GM23338 (cell line): Measurements from ENCODE around the gene ROR1. TPM values are rescaled to one million over a fixed set of nuclear protein-coding genes. Genes with fewer than 3 reads are reported as not detected.

Experiments used
- ATAC-seq: fragments of 200-7000 bp; cut with Tn5 transposase; 3 replicates; pipeline ENCODE4 v1.9.1; 2020
- DNase-seq: peaks from one replicate; pipeline ENCODE4 v3.0.0-alpha.2; 2015; ENCODE audit warnings: low spot score
- H2AFZ ChIP-seq: fragments of 200-600 bp; sonication (generic); 2 replicates; pipeline ENCODE4 v1.8.0; 2016; ENCODE audit warnings: antibody characterized with exemption, mild to moderate bottlenecking, moderate library complexity
- H3F3A ChIP-seq: fragments of 200-600 bp; sonication (generic); replicated peaks from 2 replicates; pipeline ENCODE4 v1.8.0; 2017; ENCODE audit warnings: antibody characterized with exemption, mixed run types, low read depth
- H3K27ac ChIP-seq: fragments of 200-600 bp; sonication (generic); 2 replicates; pipeline ENCODE4 v1.6.1; 2016; ENCODE audit warnings: low read depth
- H3K27me3 ChIP-seq: fragments of 200-600 bp; sonication (generic); 2 replicates; pipeline ENCODE4 v1.8.0; 2016; ENCODE audit warnings: mild to moderate bottlenecking, mixed run types, moderate library complexity; ENCODE audit not compliant: insufficient read depth
- H3K36me3 ChIP-seq: fragments of 200-600 bp; sonication (generic); 2 replicates; pipeline ENCODE4 v1.8.0; 2016; ENCODE audit warnings: mild to moderate bottlenecking; ENCODE audit not compliant: insufficient read depth
- H3K4me1 ChIP-seq: fragments of 200-600 bp; sonication (generic); 2 replicates; pipeline ENCODE4 v1.8.0; 2016; ENCODE audit warnings: mild to moderate bottlenecking, moderate library complexity; ENCODE audit not compliant: insufficient read depth
- H3K4me2 ChIP-seq: fragments of 200-600 bp; sonication (generic); 2 replicates; pipeline ENCODE4 v1.7.1; 2017; ENCODE audit warnings: mixed run types
- H3K4me3 ChIP-seq: fragments of 200-600 bp; sonication (generic); 2 replicates; pipeline ENCODE4 v1.6.1; 2016; ENCODE audit warnings: mixed run types
- H3K79me2 ChIP-seq: fragments of 200-600 bp; sonication (generic); replicated peaks from 2 replicates; pipeline ENCODE4 v1.8.0; 2017; ENCODE audit warnings: mild to moderate bottlenecking; ENCODE audit not compliant: insufficient read depth
- H3K9me2 ChIP-seq: fragments of 200-600 bp; sonication (generic); 2 replicates; pipeline ENCODE4 v1.8.0; 2017; ENCODE audit not compliant: insufficient read depth
- H4K20me1 ChIP-seq: fragments of 200-600 bp; sonication (generic); replicated peaks from 2 replicates; pipeline ENCODE4 v1.8.0; 2017; ENCODE audit warnings: mild to moderate bottlenecking; ENCODE audit not compliant: insufficient read depth
- H3K27ac Mint-ChIP-seq: 2 replicates; pipeline ENCODE4 v1.8.0; 2020; ENCODE audit warnings: inconsistent platforms, mild to moderate bottlenecking, moderate library complexity, mixed read lengths
- H3K27me3 Mint-ChIP-seq: 3 replicates; pipeline ENCODE4 v1.8.0; 2022; ENCODE audit warnings: low read depth, mild to moderate bottlenecking, moderate library complexity, mixed read lengths, inconsistent platforms; ENCODE audit not compliant: insufficient read depth, poor library complexity
- H3K36me3 Mint-ChIP-seq: 3 replicates; pipeline ENCODE4 v1.8.0; 2021; ENCODE audit warnings: low read depth, mild to moderate bottlenecking, inconsistent platforms, moderate library complexity, mixed read lengths
- H3K4me1 Mint-ChIP-seq: 3 replicates; pipeline ENCODE4 v1.8.0; 2020; ENCODE audit warnings: mild to moderate bottlenecking, inconsistent platforms, mixed read lengths
- H3K4me3 Mint-ChIP-seq: 3 replicates; pipeline ENCODE4 v1.8.0; 2021; ENCODE audit warnings: moderate library complexity, mild to moderate bottlenecking, inconsistent platforms, mixed read lengths
- H3K9me3 Mint-ChIP-seq: 3 replicates; pipeline ENCODE4 v1.8.0; 2020; ENCODE audit warnings: moderate library complexity, mild to moderate bottlenecking, inconsistent platforms, mixed read lengths
- CREB1 ChIP-seq: fragments of 250-450 bp; sonication (Bioruptor Pico); IDR thresholded peaks from 2 replicates; pipeline ENCODE4 v1.5.0; 2020; ENCODE audit warnings: low read depth, mild to moderate bottlenecking, moderate library complexity
- CTCF ChIP-seq, 2 experiments: fragments of 200-600 bp in 1 of 2; sonication (generic) in 1 of 2; conservative IDR thresholded peaks; 2 replicates each; pipeline versions ENCODE4 v1.5.1 to v1.6.1; 2016 to 2017; ENCODE audit warnings: antibody characterized with exemption in 2 of 2, low read depth in 2 of 2, mild to moderate bottlenecking in 2 of 2, moderate library complexity in 1 of 2
- ETS1 ChIP-seq: IDR thresholded peaks from 2 replicates; pipeline ENCODE4 v1.6.1; 2016; ENCODE audit warnings: antibody characterized with exemption
- EZH2 ChIP-seq: fragments of 200-600 bp; sonication (generic); IDR thresholded peaks from one replicate; pipeline ENCODE4 v1.8.0; 2017; ENCODE audit warnings: antibody characterized with exemption, mild to moderate bottlenecking, low read depth; ENCODE audit not compliant: unreplicated experiment
- EZH2phosphoT487 ChIP-seq: fragments of 200-600 bp; sonication (generic); IDR thresholded peaks from one replicate; pipeline ENCODE4 v1.8.1; 2018; ENCODE audit warnings: antibody characterized with exemption; ENCODE audit not compliant: unreplicated experiment
- JUNB ChIP-seq: IDR thresholded peaks from one replicate; pipeline ENCODE4 v1.6.1; 2016; ENCODE audit warnings: antibody characterized with exemption; ENCODE audit not compliant: unreplicated experiment
- NANOG ChIP-seq: IDR thresholded peaks from 2 replicates; pipeline ENCODE4 v1.6.1; 2016; ENCODE audit warnings: antibody characterized with exemption, borderline replicate concordance
- POLR2AphosphoS5 ChIP-seq: IDR thresholded peaks from 2 replicates; pipeline ENCODE4 v1.6.1; 2016; ENCODE audit warnings: antibody characterized with exemption, low read depth
- STAT1 ChIP-seq: IDR thresholded peaks from one replicate; pipeline ENCODE4 v1.6.1; 2016; ENCODE audit warnings: antibody characterized with exemption; ENCODE audit not compliant: unreplicated experiment
- ZNF114 ChIP-seq: fragments of 250-450 bp; sonication (Bioruptor Pico); IDR thresholded peaks from 2 replicates; pipeline ENCODE4 v1.5.0; 2020; ENCODE audit warnings: mild to moderate bottlenecking, moderate library complexity
- ZNF331 ChIP-seq: fragments of 250-450 bp; sonication (Bioruptor Pico); IDR thresholded peaks from 2 replicates; pipeline ENCODE4 v1.5.0; 2020; ENCODE audit warnings: low read depth, mild to moderate bottlenecking, moderate library complexity
- ZNF462 ChIP-seq: fragments of 250-450 bp; sonication (Bioruptor Pico); IDR thresholded peaks from 2 replicates; pipeline ENCODE4 v1.5.0; 2020; ENCODE audit warnings: mild to moderate bottlenecking, moderate library complexity
- polyA plus RNA-seq: library from polyadenylated mRNA; unstranded; fragments of >200 nt; fragmentation: Nextera tagmentation; extraction: Ambion mirVana; gene quantifications from 2 replicates; pipeline ENCODE4 v1.2.1, GENCODE V29; 2016
- total RNA-seq: library from RNA; depleted of rRNA; stranded (reverse); fragments of >200 nt; shearing (Covaris generic); gene quantifications from 2 replicates; pipeline ENCODE4 v1.2.3, GENCODE V29; 2014

The ROR1 gene
- total and polyA plus RNA-seq, 2 experiments from 2014 or later, result 59.7 to 96.0 TPM

- TF ChIP-seq CTCF (conservative IDR thresholded peaks at IDR 0.05; ENCODE audit: low read depth in 2 of 2) (no peak), STAT1 (no peak), CREB1 (no peak), ZNF114 (CRISPR knock-in tag) (no peak), EZH2phosphoT487 (no peak), POLR2AphosphoS5 (no peak), ETS1 (no peak), NANOG (no peak), EZH2 (no peak), JUNB (no peak)
These were observed 83.1 kb downstream of the ROR1 start (continued) for GRCh38 chr1:63856924-63857323.

- peaks cover 31% of the 10 kb centered on the region for H4K20me1 ChIP-seq
- peak overlapping the region; percentile 5 for H3K4me2 ChIP-seq
- no peaks in the 10 kb centered on the region for H3F3A ChIP-seq
- no peak overlapping the region for H3K4me3 ChIP-seq
- TF ChIP-seq NANOG (no peak), JUNB (no peak), ZNF331 (CRISPR knock-in tag) (no peak), EZH2 (no peak), CREB1 (no peak), ZNF462 (CRISPR knock-in tag) (no peak), ZNF114 (CRISPR knock-in tag) (no peak), ETS1 (no peak), CTCF (conservative IDR thresholded peaks at IDR 0.05; ENCODE audit: low read depth in 2 of 2) (no peak), POLR2AphosphoS5 (no peak), EZH2phosphoT487 (no peak)
- H3K27ac Mint-ChIP-seq, result no peak overlapping the region
- H3K9me3 Mint-ChIP-seq, result no peaks in the 10 kb centered on the region; the same call in 2 of the 3 replicates
- peaks cover 12% of the 10 kb centered on the region; the same call in 2 of the 3 replicates for H3K36me3 Mint-ChIP-seq
- peaks cover 100% of the 10 kb centered on the region for H3K79me2 ChIP-seq
- no peak overlapping the region for H2AFZ ChIP-seq
- ATAC-seq (no peak), DNase-seq (no peak)
- H3K36me3 ChIP-seq, result no peaks in the 10 kb centered on the region
- peaks cover 35% of the 10 kb centered on the region for H3K4me1 ChIP-seq
- H3K27me3 ChIP-seq, result no peaks in the 10 kb centered on the region
- H3K4me1 Mint-ChIP-seq, result peaks cover 75% of the 10 kb centered on the region
- H3K9me2 ChIP-seq, result no peaks in the 10 kb centered on the region
- peaks cover 2% of the 10 kb centered on the region for H3K27me3 Mint-ChIP-seq
- H3K27ac ChIP-seq, result no peak overlapping the region
- no peak overlapping the region for H3K4me3 Mint-ChIP-seq
These were observed 83.7 kb downstream of the ROR1 start for GRCh38 chr1:63857478-63857877.
